ENCODE measurements around the gene POLA2.

Gene POLA2

GRCh38 chr11:65341856-65342255 lies 80.1 kb downstream of the POLA2 start:
- no peak for DNase-seq

All from NCI-H1105 (cell line).